Gastroesophageal sphincter (tissue), 2 donors: ENCODE measurements around the gene SLC35B4.
A peak's percentile ranks its signal among the peaks of the same experiment; 100 is the strongest.

Experiments
- POLR2A ChIP-seq, 2 donors: fragments of 450-650 bp; IDR thresholded peaks; one replicate each; pipeline ENCODE4 v1.6.1; 2017; ENCODE audit warnings: antibody characterized with exemption in 2 of 2, mild to moderate bottlenecking in 2 of 2, moderate library complexity in 1 of 2
- POLR2AphosphoS5 ChIP-seq: sonication (generic); formaldehyde crosslinking; IDR thresholded peaks from one replicate; pipeline ENCODE4 v1.6.1; 2017; ENCODE audit warnings: antibody characterized with exemption

- peak; percentile 12 to 21 for TF ChIP-seq POLR2A (IDR thresholded peaks at IDR 0.05)
- TF ChIP-seq POLR2AphosphoS5, result peak; percentile 60
Measured at GRCh38 chr7:134316539-134317344, at the start of gene SLC35B4.
